WTC11 (cell line): ENCODE results near the gene ANKRA2.
"Not testable (repeated sequence)": the region's sequence is repeated elsewhere in the genome, so short reads cannot be mapped to it uniquely, and the experiment has no call there.

Experiments
- FOXJ3 ChIP-seq: sonication (generic); formaldehyde crosslinking; IDR thresholded peaks from 2 replicates; pipeline ENCODE4 v1.9.0; 2021; ENCODE audit warnings: missing genetic modification reagents, mild to moderate bottlenecking, borderline replicate concordance
- NR3C1 ChIP-seq: sonication (generic); formaldehyde crosslinking; conservative IDR thresholded peaks from 2 replicates; pipeline ENCODE4 v1.8.1; 2023; ENCODE audit warnings: low read depth, mild to moderate bottlenecking, missing genetic modification reagents
- TF ChIP-seq, protein P1 (sequence below): fragments of 200-600 bp; IDR thresholded peaks from 2 replicates; pipeline ENCODE4 v1.8.0; 2022; ENCODE audit warnings: antibody characterized with exemption
- TF ChIP-seq, protein P2 (sequence below): sonication (generic); formaldehyde crosslinking; IDR thresholded peaks from 2 replicates; pipeline ENCODE4 v1.8.1; 2023; ENCODE audit warnings: mild to moderate bottlenecking, missing genetic modification reagents, moderate library complexity

DNA sequence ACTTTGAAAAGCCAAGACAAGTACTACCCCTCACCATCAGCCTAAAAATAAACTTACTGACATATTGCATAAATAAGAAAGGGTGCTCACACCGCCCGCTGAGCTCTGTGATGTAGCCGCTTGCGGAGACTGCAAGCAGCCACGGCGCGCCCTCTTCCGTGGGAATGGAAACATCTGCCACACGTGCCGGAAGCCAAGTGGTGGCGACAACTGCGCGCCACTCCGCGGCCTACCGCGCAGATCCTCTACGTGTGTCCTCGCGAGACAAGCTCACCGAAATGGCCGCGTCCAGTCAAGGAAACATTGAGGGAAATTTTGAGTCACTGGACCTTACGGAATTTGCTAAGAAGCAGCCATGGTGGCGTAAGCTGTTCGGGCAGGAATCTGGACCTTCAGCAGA, 56.9 kb downstream of the ANKRA2 start:
- not testable (repeated sequence) for TF ChIP-seq FOXJ3, NR3C1 (CRISPR knock-in tag)
- TF ChIP-seq, protein P1, sequence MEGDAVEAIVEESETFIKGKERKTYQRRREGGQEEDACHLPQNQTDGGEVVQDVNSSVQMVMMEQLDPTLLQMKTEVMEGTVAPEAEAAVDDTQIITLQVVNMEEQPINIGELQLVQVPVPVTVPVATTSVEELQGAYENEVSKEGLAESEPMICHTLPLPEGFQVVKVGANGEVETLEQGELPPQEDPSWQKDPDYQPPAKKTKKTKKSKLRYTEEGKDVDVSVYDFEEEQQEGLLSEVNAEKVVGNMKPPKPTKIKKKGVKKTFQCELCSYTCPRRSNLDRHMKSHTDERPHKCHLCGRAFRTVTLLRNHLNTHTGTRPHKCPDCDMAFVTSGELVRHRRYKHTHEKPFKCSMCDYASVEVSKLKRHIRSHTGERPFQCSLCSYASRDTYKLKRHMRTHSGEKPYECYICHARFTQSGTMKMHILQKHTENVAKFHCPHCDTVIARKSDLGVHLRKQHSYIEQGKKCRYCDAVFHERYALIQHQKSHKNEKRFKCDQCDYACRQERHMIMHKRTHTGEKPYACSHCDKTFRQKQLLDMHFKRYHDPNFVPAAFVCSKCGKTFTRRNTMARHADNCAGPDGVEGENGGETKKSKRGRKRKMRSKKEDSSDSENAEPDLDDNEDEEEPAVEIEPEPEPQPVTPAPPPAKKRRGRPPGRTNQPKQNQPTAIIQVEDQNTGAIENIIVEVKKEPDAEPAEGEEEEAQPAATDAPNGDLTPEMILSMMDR: not testable (repeated sequence)
- TF ChIP-seq, protein P2, sequence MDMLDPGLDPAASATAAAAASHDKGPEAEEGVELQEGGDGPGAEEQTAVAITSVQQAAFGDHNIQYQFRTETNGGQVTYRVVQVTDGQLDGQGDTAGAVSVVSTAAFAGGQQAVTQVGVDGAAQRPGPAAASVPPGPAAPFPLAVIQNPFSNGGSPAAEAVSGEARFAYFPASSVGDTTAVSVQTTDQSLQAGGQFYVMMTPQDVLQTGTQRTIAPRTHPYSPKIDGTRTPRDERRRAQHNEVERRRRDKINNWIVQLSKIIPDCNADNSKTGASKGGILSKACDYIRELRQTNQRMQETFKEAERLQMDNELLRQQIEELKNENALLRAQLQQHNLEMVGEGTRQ (CRISPR knock-in tag): not testable (repeated sequence)
